HEK293 (cell line): ENCODE data around the gene ZNF41.

Source experiments
- CTCF ChIA-PET: fragments of 350-600 bp; formaldehyde crosslinking; extraction: SDS; loops from one replicate; lab custom pipeline; 2021; ENCODE audit warnings: antibody characterized with exemption; lab: Yijun Ruan, JAX
- POLR2A ChIA-PET: fragments of 300-600 bp; formaldehyde crosslinking; extraction: SDS; loops from one replicate; lab custom pipeline; 2020; ENCODE audit warnings: antibody characterized with exemption, inconsistent platforms; lab: Yijun Ruan, JAX
- H3K27ac ChIP-seq: fragments of 200-500 bp; sonication (Bioruptor generic); 2 replicates; pipeline ENCODE4 v1.5.1; 2014; ENCODE audit warnings: low read depth, low read length, control low read depth, inconsistent platforms; ENCODE audit errors: extremely low read depth
- H3K36me3 ChIP-seq, 2 experiments: fragments of 200-500 bp in 1 of 2; sonication (Bioruptor generic) in 1 of 2; 1 replicate in 1 of 2; 2 replicates in 1 of 2; pipeline ENCODE4 v1.5.1; 2014 to 2017; ENCODE audit warnings: inconsistent platforms in 2 of 2, low read length in 2 of 2; ENCODE audit not compliant: control insufficient read depth in 2 of 2, insufficient read depth in 1 of 2
- H3K4me1 ChIP-seq: fragments of 200-500 bp; sonication (Bioruptor generic); 2 replicates; pipeline ENCODE4 v1.5.1; 2014; ENCODE audit warnings: mild to moderate bottlenecking, low read length, inconsistent platforms; ENCODE audit not compliant: control insufficient read depth, insufficient read depth
- H3K4me3 ChIP-seq: 2 replicates; pipeline ENCODE4 v1.5.1; 2011; ENCODE audit warnings: low read depth, mild to moderate bottlenecking, control low read depth, low read length, moderate library complexity
- H3K9me3 ChIP-seq: fragments of 200-500 bp; sonication (Bioruptor generic); 2 replicates; pipeline ENCODE4 v1.5.1; 2014; ENCODE audit warnings: low read depth, low read length, inconsistent platforms; ENCODE audit not compliant: control insufficient read depth, insufficient read depth
- AEBP2 ChIP-seq: fragments of 450-650 bp; formaldehyde crosslinking; IDR thresholded peaks from 2 replicates; pipeline ENCODE4 v1.5.1; 2016; ENCODE audit warnings: missing biosample characterization, missing genetic modification characterization, borderline replicate concordance
- OSR2 ChIP-seq: fragments of 450-650 bp; formaldehyde crosslinking; IDR thresholded peaks from 2 replicates; pipeline ENCODE4 v1.5.1; 2016; ENCODE audit warnings: missing biosample characterization, missing genetic modification characterization
- OVOL3 ChIP-seq: fragments of 450-650 bp; formaldehyde crosslinking; IDR thresholded peaks from 2 replicates; pipeline ENCODE4 v1.5.1; 2016; ENCODE audit warnings: missing biosample characterization, missing genetic modification characterization
- REPIN1 ChIP-seq: fragments of 450-650 bp; formaldehyde crosslinking; IDR thresholded peaks from 2 replicates; pipeline ENCODE4 v1.5.1; 2017; ENCODE audit warnings: missing biosample characterization, missing genetic modification characterization, low read depth
- SALL2 ChIP-seq: fragments of 450-650 bp; formaldehyde crosslinking; IDR thresholded peaks from 2 replicates; pipeline ENCODE4 v1.5.0; 2017; ENCODE audit warnings: missing biosample characterization, mild to moderate bottlenecking, missing genetic modification characterization, borderline replicate concordance
- SP3 ChIP-seq: fragments of 450-650 bp; formaldehyde crosslinking; IDR thresholded peaks from 2 replicates; pipeline ENCODE4 v1.5.1; 2016; ENCODE audit warnings: missing biosample characterization, missing genetic modification characterization
- ZBTB20 ChIP-seq: fragments of 450-650 bp; formaldehyde crosslinking; IDR thresholded peaks from 2 replicates; pipeline ENCODE4 v1.5.1; 2016; ENCODE audit warnings: missing biosample characterization, missing genetic modification characterization
- ZFHX2 ChIP-seq: fragments of 450-650 bp; formaldehyde crosslinking; conservative IDR thresholded peaks from 2 replicates; pipeline ENCODE4 v1.5.1; 2016; ENCODE audit warnings: missing biosample characterization, missing genetic modification characterization
- ZFP41 ChIP-seq: fragments of 450-650 bp; formaldehyde crosslinking; IDR thresholded peaks from 2 replicates; pipeline ENCODE4 v1.5.1; 2016; ENCODE audit warnings: missing biosample characterization, missing genetic modification characterization, borderline replicate concordance
- ZFP69B ChIP-seq: fragments of 450-650 bp; formaldehyde crosslinking; IDR thresholded peaks from 2 replicates; pipeline ENCODE4 v1.5.1; 2016; ENCODE audit warnings: missing biosample characterization, missing genetic modification characterization
- ZNF155 ChIP-seq: fragments of 450-650 bp; formaldehyde crosslinking; IDR thresholded peaks from 2 replicates; pipeline ENCODE4 v1.5.1; 2016; ENCODE audit warnings: missing biosample characterization, missing genetic modification characterization
- ZNF175 ChIP-seq: fragments of 450-650 bp; formaldehyde crosslinking; IDR thresholded peaks from 2 replicates; pipeline ENCODE4 v1.5.1; 2016; ENCODE audit warnings: missing biosample characterization, missing genetic modification characterization
- ZNF335 ChIP-seq: fragments of 450-650 bp; formaldehyde crosslinking; conservative IDR thresholded peaks from 2 replicates; pipeline ENCODE4 v1.5.1; 2016; ENCODE audit warnings: missing biosample characterization, missing genetic modification characterization
- ZNF341 ChIP-seq: fragments of 450-650 bp; formaldehyde crosslinking; IDR thresholded peaks from 2 replicates; pipeline ENCODE4; 2016; ENCODE audit warnings: low read depth, missing biosample characterization, missing genetic modification characterization
- ZNF354C ChIP-seq: fragments of 450-650 bp; formaldehyde crosslinking; IDR thresholded peaks from 2 replicates; pipeline ENCODE4 v1.5.1; 2016; ENCODE audit warnings: missing biosample characterization, missing genetic modification characterization, low read depth, borderline replicate concordance
- ZNF610 ChIP-seq: fragments of 450-650 bp; formaldehyde crosslinking; IDR thresholded peaks from 2 replicates; pipeline ENCODE4 v1.5.1; 2016; ENCODE audit warnings: missing biosample characterization, missing genetic modification characterization, borderline replicate concordance
- ZNF621 ChIP-seq: fragments of 450-650 bp; formaldehyde crosslinking; IDR thresholded peaks from 2 replicates; pipeline ENCODE4 v1.5.1; 2017; ENCODE audit warnings: missing biosample characterization, missing genetic modification characterization
- ZNF629 ChIP-seq: fragments of 450-650 bp; formaldehyde crosslinking; IDR thresholded peaks from 2 replicates; pipeline ENCODE4 v1.5.1; 2017; ENCODE audit warnings: missing biosample characterization, missing genetic modification characterization
- ZNF664 ChIP-seq: fragments of 450-650 bp; formaldehyde crosslinking; IDR thresholded peaks from 2 replicates; pipeline ENCODE4 v1.5.1; 2016; ENCODE audit warnings: missing biosample characterization, missing genetic modification characterization
- ZNF792 ChIP-seq: fragments of 450-650 bp; formaldehyde crosslinking; IDR thresholded peaks from 2 replicates; pipeline ENCODE4 v1.5.1; 2016; ENCODE audit warnings: missing biosample characterization, missing genetic modification characterization
- ZSCAN23 ChIP-seq: fragments of 450-650 bp; formaldehyde crosslinking; IDR thresholded peaks from 2 replicates; pipeline ENCODE4 v1.5.1; 2016; ENCODE audit warnings: missing biosample characterization, missing genetic modification characterization
- ZSCAN30 ChIP-seq: fragments of 450-650 bp; IDR thresholded peaks from 2 replicates; pipeline ENCODE4 v1.5.1; 2018; ENCODE audit warnings: missing biosample characterization, mild to moderate bottlenecking, missing genetic modification characterization, moderate library complexity
- TF ChIP-seq, protein P1 (sequence below): fragments of 450-650 bp; formaldehyde crosslinking; IDR thresholded peaks from 2 replicates; pipeline ENCODE4 v1.5.1; 2017; ENCODE audit warnings: missing biosample characterization, missing genetic modification characterization
- TF ChIP-seq, protein P2 (sequence below): fragments of 450-650 bp; formaldehyde crosslinking; IDR thresholded peaks from 2 replicates; pipeline ENCODE4 v1.5.1; 2016; ENCODE audit warnings: missing biosample characterization, missing genetic modification characterization
- TF ChIP-seq, protein P3 (sequence below): fragments of 450-650 bp; formaldehyde crosslinking; optimal IDR thresholded peaks from 2 replicates; pipeline ENCODE3; 2016; ENCODE audit warnings: missing biosample characterization, mild to moderate bottlenecking, missing genetic modification characterization
- TF ChIP-seq, protein P4 (sequence below): fragments of 450-650 bp; formaldehyde crosslinking; IDR thresholded peaks from 2 replicates; pipeline ENCODE4 v1.5.1; 2017; ENCODE audit warnings: missing biosample characterization, missing genetic modification characterization
- TF ChIP-seq, protein P5 (sequence below): fragments of 450-650 bp; formaldehyde crosslinking; IDR thresholded peaks from 2 replicates; pipeline ENCODE4 v1.5.1; 2017; ENCODE audit warnings: missing biosample characterization, missing genetic modification characterization

Gene ZNF41

DNA sequence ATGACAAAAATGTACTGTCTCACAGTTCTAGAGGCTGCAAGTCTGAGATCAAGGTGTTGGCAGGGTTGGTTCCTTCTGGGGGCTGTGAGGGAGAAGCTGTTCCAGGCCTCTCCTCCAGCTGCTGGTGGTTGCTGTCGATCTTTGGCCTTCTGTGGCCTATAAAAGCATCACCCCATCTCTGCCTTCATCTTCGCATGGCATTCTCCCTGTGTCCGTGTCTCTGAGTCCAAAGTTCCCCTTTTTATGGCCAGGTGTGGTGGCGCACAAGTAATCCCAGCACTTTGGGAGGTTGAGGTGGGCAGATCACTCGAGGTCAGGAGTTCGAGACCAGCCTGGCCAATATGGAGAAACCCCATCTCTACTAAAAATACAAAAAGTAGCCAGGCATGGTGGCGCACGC, 46.5 kb upstream of the ZNF41 start:
- TF ChIP-seq ZFHX2 (no peak), ZSCAN30 (no peak), OSR2 (tag by site-specific recombination) (no peak), ZSCAN23 (tag by site-specific recombination) (no peak), ZNF792 (tag by site-specific recombination) (no peak), ZFP41 (tag by site-specific recombination) (no peak), SALL2 (no peak), ZNF155 (tag by site-specific recombination) (no peak), ZNF621 (no peak), ZNF610 (tag by site-specific recombination) (no peak), ZNF664 (tag by site-specific recombination) (no peak), ZNF629 (no peak), ZNF354C (tag by site-specific recombination) (no peak)
- TF ChIP-seq, protein P1, sequence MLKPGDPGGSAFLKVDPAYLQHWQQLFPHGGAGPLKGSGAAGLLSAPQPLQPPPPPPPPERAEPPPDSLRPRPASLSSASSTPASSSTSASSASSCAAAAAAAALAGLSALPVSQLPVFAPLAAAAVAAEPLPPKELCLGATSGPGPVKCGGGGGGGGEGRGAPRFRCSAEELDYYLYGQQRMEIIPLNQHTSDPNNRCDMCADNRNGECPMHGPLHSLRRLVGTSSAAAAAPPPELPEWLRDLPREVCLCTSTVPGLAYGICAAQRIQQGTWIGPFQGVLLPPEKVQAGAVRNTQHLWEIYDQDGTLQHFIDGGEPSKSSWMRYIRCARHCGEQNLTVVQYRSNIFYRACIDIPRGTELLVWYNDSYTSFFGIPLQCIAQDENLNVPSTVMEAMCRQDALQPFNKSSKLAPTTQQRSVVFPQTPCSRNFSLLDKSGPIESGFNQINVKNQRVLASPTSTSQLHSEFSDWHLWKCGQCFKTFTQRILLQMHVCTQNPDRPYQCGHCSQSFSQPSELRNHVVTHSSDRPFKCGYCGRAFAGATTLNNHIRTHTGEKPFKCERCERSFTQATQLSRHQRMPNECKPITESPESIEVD (tag by site-specific recombination) = no peak
- POLR2A ChIA-PET = no interaction called here
- CTCF ChIA-PET = no interaction called here

GRCh38 chrX:47523713-47524166, 40.7 kb upstream of the ZNF41 start:
- H3K4me3 ChIP-seq = peak overlapping the region; percentile 44
- POLR2A ChIA-PET = interaction anchor here (0.9 to 1.8 kb wide), 5 partner anchors 23 to 379 kb away, joined by 3 to 8 read pairs (median 4); partner anchors contain the start of genes ELK1, NDUFB11, RBM10 and USP11
- H3K27ac ChIP-seq = peak overlapping the region; percentile 16; the same call in 1 of the 2 replicates
- H3K4me1 ChIP-seq = no peaks in the 10 kb centered on the region
- no peaks in the 10 kb centered on the region for H3K9me3 ChIP-seq
- no peaks in the 10 kb centered on the region for H3K36me3 ChIP-seq
- CTCF ChIA-PET = interaction anchor here (0.6 to 3.7 kb wide), 20 partner anchors 9 to 333 kb away, joined by 3 to 33 read pairs (median 4); partner anchors contain the start of gene TIMP1
- TF ChIP-seq ZNF175 (tag by site-specific recombination) = no peak
- no peak for TF ChIP-seq ZFP69B (tag by site-specific recombination)
- no peak for TF ChIP-seq OVOL3 (tag by site-specific recombination)
- TF ChIP-seq, protein P2, sequence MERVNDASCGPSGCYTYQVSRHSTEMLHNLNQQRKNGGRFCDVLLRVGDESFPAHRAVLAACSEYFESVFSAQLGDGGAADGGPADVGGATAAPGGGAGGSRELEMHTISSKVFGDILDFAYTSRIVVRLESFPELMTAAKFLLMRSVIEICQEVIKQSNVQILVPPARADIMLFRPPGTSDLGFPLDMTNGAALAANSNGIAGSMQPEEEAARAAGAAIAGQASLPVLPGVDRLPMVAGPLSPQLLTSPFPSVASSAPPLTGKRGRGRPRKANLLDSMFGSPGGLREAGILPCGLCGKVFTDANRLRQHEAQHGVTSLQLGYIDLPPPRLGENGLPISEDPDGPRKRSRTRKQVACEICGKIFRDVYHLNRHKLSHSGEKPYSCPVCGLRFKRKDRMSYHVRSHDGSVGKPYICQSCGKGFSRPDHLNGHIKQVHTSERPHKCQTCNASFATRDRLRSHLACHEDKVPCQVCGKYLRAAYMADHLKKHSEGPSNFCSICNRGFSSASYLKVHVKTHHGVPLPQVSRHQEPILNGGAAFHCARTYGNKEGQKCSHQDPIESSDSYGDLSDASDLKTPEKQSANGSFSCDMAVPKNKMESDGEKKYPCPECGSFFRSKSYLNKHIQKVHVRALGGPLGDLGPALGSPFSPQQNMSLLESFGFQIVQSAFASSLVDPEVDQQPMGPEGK = peak; percentile 16; the same call in 1 of the 2 replicates
- TF ChIP-seq AEBP2 (tag by site-specific recombination) = no peak
- 0 out of 2 replicates have a peak, but pooled peaks have one; percentile 4 for TF ChIP-seq SP3 (tag by site-specific recombination)
- peak; percentile 29; the same call in 1 of the 2 replicates for TF ChIP-seq ZBTB20 (tag by site-specific recombination)
- peak; percentile 88 for TF ChIP-seq ZNF335 (tag by site-specific recombination)
- TF ChIP-seq, protein P3, sequence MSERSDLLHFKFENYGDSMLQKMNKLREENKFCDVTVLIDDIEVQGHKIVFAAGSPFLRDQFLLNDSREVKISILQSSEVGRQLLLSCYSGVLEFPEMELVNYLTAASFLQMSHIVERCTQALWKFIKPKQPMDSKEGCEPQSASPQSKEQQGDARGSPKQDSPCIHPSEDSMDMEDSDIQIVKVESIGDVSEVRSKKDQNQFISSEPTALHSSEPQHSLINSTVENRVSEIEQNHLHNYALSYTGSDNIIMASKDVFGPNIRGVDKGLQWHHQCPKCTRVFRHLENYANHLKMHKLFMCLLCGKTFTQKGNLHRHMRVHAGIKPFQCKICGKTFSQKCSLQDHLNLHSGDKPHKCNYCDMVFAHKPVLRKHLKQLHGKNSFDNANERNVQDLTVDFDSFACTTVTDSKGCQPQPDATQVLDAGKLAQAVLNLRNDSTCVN (tag by site-specific recombination) = peak; percentile 1
- TF ChIP-seq, protein P4, sequence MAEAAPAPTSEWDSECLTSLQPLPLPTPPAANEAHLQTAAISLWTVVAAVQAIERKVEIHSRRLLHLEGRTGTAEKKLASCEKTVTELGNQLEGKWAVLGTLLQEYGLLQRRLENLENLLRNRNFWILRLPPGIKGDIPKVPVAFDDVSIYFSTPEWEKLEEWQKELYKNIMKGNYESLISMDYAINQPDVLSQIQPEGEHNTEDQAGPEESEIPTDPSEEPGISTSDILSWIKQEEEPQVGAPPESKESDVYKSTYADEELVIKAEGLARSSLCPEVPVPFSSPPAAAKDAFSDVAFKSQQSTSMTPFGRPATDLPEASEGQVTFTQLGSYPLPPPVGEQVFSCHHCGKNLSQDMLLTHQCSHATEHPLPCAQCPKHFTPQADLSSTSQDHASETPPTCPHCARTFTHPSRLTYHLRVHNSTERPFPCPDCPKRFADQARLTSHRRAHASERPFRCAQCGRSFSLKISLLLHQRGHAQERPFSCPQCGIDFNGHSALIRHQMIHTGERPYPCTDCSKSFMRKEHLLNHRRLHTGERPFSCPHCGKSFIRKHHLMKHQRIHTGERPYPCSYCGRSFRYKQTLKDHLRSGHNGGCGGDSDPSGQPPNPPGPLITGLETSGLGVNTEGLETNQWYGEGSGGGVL (tag by site-specific recombination) = 0 out of 2 replicates have a peak, but pooled peaks have one; percentile 13
- TF ChIP-seq REPIN1 (tag by site-specific recombination) = no peak
- peak; percentile 10 for TF ChIP-seq ZNF341 (tag by site-specific recombination)
- TF ChIP-seq, protein P5, sequence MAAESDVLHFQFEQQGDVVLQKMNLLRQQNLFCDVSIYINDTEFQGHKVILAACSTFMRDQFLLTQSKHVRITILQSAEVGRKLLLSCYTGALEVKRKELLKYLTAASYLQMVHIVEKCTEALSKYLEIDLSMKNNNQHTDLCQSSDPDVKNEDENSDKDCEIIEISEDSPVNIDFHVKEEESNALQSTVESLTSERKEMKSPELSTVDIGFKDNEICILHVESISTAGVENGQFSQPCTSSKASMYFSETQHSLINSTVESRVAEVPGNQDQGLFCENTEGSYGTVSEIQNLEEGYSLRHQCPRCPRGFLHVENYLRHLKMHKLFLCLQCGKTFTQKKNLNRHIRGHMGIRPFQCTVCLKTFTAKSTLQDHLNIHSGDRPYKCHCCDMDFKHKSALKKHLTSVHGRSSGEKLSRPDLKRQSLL = no peak

More for the DNA sequence above, 46.5 kb upstream of the ZNF41 start:
- Histone ChIP-seq H3K4me1 (no peaks in the 10 kb centered on the region), H3K9me3 (no peaks in the 10 kb centered on the region; the same call in 1 of the 2 replicates), H3K36me3 (no peaks in the 10 kb centered on the region), H3K4me3 (no peak overlapping the region), H3K27ac (no peak overlapping the region)
